Gastrocnemius medialis (tissue), 4 donors: ENCODE measurements around the gene SMG5. TPM values are rescaled to one million over a fixed set of nuclear protein-coding genes. Genes with fewer than 3 reads are reported as not detected.

Experiments
- ATAC-seq, 2 donors: fragments of 150-250 bp; one replicate each; pipeline ENCODE4 v1.9.1; 2016
- DNase-seq, 2 donors: peaks; one replicate each; pipeline ENCODE4 v3.0.0-alpha.2; 2019
- H3K27ac ChIP-seq, 4 donors: fragments of 200-600 bp; sonication (generic); 1 replicate in 1 of 4; 2 replicates in 3 of 4; pipeline ENCODE4 v1.5.1; 2016 to 2018; ENCODE audit warnings: mild to moderate bottlenecking in 2 of 4, moderate library complexity in 1 of 4
- H3K27me3 ChIP-seq, 3 donors: fragments of 200-600 bp; sonication (generic) in 2 of 3; 1 replicate in 1 of 3; 2 replicates in 2 of 3; pipeline versions ENCODE4 v1.5.1 to v1.6.0; 2016 to 2019; ENCODE audit warnings: mild to moderate bottlenecking in 1 of 3, moderate library complexity in 1 of 3
- H3K36me3 ChIP-seq, 2 donors: fragments of 200-600 bp; sonication (generic) in 1 of 2; one replicate each; pipeline ENCODE4 v1.5.1; 2017 to 2018
- H3K4me1 ChIP-seq, 2 donors: fragments of 200-600 bp; sonication (generic) in 1 of 2; one replicate each; pipeline ENCODE4 v1.5.1; 2016 to 2017; ENCODE audit warnings: mild to moderate bottlenecking in 2 of 2
- H3K4me3 ChIP-seq, 4 donors: fragments of 200-600 bp; sonication (generic) in 3 of 4; 1 replicate in 1 of 4; 2 replicates in 3 of 4; pipeline ENCODE4 v1.5.1; 2016 to 2019; ENCODE audit warnings: mild to moderate bottlenecking in 2 of 4
- H3K9me3 ChIP-seq, 3 donors: fragments of 200-600 bp; sonication (generic) in 2 of 3; 1 replicate in 1 of 3; 2 replicates in 2 of 3; pipeline ENCODE4 v1.5.1; 2016 to 2019
- CTCF ChIP-seq, 5 experiments: fragments of 450-650 bp in 3 of 5; fragments of 200-600 bp in 2 of 5; sonication (generic) in 2 of 5; IDR thresholded peaks in 4 of 5; conservative IDR thresholded peaks in 1 of 5; 1 replicate in 4 of 5; 2 replicates in 1 of 5; pipeline ENCODE4 v1.5.1; 2016 to 2019; ENCODE audit warnings: antibody characterized with exemption in 5 of 5, mild to moderate bottlenecking in 3 of 5, moderate library complexity in 3 of 5
- POLR2A ChIP-seq, 2 donors: fragments of 450-650 bp; IDR thresholded peaks; one replicate each; pipeline ENCODE4 v1.6.1; 2017; ENCODE audit warnings: antibody characterized with exemption in 2 of 2, mild to moderate bottlenecking in 2 of 2, moderate library complexity in 2 of 2
- in situ Hi-C, 4 donors: fragments of 200-750 bp; cut with MboI; loops; one replicate each; pipeline versions ENCODE4 v1.15.0 to v1.8.0; 2017; ENCODE audit warnings: low sequenced_read_pairs in 4 of 4
- intact Hi-C: fragments of 100-400 bp; cut with DNase I; formaldehyde crosslinking; loops from one replicate; pipeline ENCODE4 v1.15.1; 2023; ENCODE audit warnings: low total_unique reads
- total RNA-seq, 4 donors: library from RNA; depleted of rRNA; stranded (reverse); fragments of >200 nt; gene quantifications; one replicate each; pipeline versions ENCODE4 v1.1.0 to v1.2.3, GENCODE V29; 2016

Gene SMG5
- total RNA-seq, 4 donors from 2014 or later, result 47.4 to 83.1 (median 62.7) TPM

GRCh38 chr1:156212833-156213643 is 69.6 kb downstream of the SMG5 start, which contains the start of gene PMF1:
Gene PMF1, plus strand, starts transcription at chr1:156213007. Its CDS starts 9 bp downstream, at chr1:156213016.
- Histone ChIP-seq H3K36me3 (peaks cover 0 to 12% of the 10 kb centered on the region in 2 donors), H3K27me3 (no peaks in the 10 kb centered on the region), H3K9me3 (no peaks in the 10 kb centered on the region), H3K27ac (peak within 1 kb of the TSS; percentile 91 to 99 (median 95)), H3K4me1 (peaks cover 21 to 25% of the 10 kb centered on the region in 2 donors), H3K4me3 (peak within 1 kb of the TSS; percentile 70 to 92 (median 74))
- in situ Hi-C loops (no loop called here), intact Hi-C loops (loop anchor here (2.0 to 5.0 kb wide), 5 partner anchors 18 to 116 kb away; partner anchors contain the start of genes SLC25A44 and SMG5)
- ATAC-seq, result peak; percentile 98 to 99
- TF ChIP-seq POLR2A (IDR thresholded peaks at IDR 0.05), result peak; percentile 59 to 74
- TF ChIP-seq CTCF (IDR thresholded peaks at IDR 0.05 in 4 of 5, conservative IDR thresholded peaks at IDR 0.05 in 1 of 5), result no peak
- peak; percentile 98 for DNase-seq

GRCh38 chr1:156212130-156212529 is 70.5 kb downstream of the SMG5 start:
- peaks cover 12 to 25% of the 10 kb centered on the region in 2 donors for H3K4me1 ChIP-seq
- H3K36me3 ChIP-seq, result peaks cover 0 to 12% of the 10 kb centered on the region in 2 donors
- intact Hi-C loops, result loop anchor here (2.0 to 5.0 kb wide), 5 partner anchors 17 to 115 kb away; partner anchors contain the start of genes SLC25A44 and SMG5
- no peak for DNase-seq
- H3K9me3 ChIP-seq, result no peaks in the 10 kb centered on the region
- H3K27ac ChIP-seq, result peak overlapping the region; percentile 91 to 99 (median 95)
- H3K4me3 ChIP-seq, result peak overlapping the region; percentile 70 to 92 (median 74)
- TF ChIP-seq CTCF (IDR thresholded peaks at IDR 0.05 in 4 of 5, conservative IDR thresholded peaks at IDR 0.05 in 1 of 5), result no peak
- no peak for TF ChIP-seq POLR2A (IDR thresholded peaks at IDR 0.05)
- no peak for ATAC-seq
- H3K27me3 ChIP-seq, result no peaks in the 10 kb centered on the region
- in situ Hi-C loops, result no loop called here

- H3K9me3 ChIP-seq, result no peaks in the 10 kb centered on the region
- no peak overlapping the region for H3K4me3 ChIP-seq
- peaks cover 0 to 12% of the 10 kb centered on the region in 2 donors for H3K36me3 ChIP-seq
- no peak for ATAC-seq
- intact Hi-C loops (loop anchor here (5.0 kb wide), 2 partner anchors 64 to 114 kb away; no protein-coding TSS in a partner anchor), in situ Hi-C loops (no loop called here)
- DNase-seq, result no peak
- H3K4me1 ChIP-seq, result peaks cover 12 to 25% of the 10 kb centered on the region in 2 donors
- H3K27ac ChIP-seq, result no peak overlapping the region
- TF ChIP-seq CTCF (IDR thresholded peaks at IDR 0.05 in 4 of 5, conservative IDR thresholded peaks at IDR 0.05 in 1 of 5) (no peak), POLR2A (IDR thresholded peaks at IDR 0.05) (no peak)
- H3K27me3 ChIP-seq, result no peaks in the 10 kb centered on the region
These were observed 71.4 kb downstream of the SMG5 start for GRCh38 chr1:156211243-156211642.

GRCh38 chr1:156204686-156205085 is 77.9 kb downstream of the SMG5 start:
- intact Hi-C loops (no loop called here), in situ Hi-C loops (no loop called here)

More at GRCh38 chr1:156204686-156205085, 77.9 kb downstream of the SMG5 start:
- no peaks in the 10 kb centered on the region for H3K9me3 ChIP-seq
- TF ChIP-seq CTCF (IDR thresholded peaks at IDR 0.05 in 4 of 5, conservative IDR thresholded peaks at IDR 0.05 in 1 of 5) (no peak), POLR2A (IDR thresholded peaks at IDR 0.05) (no peak)
- ATAC-seq, result no peak
- no peaks in the 10 kb centered on the region for H3K27me3 ChIP-seq
- H3K4me1 ChIP-seq, result no peaks in the 10 kb centered on the region
- H3K27ac ChIP-seq, result no peak overlapping the region
- H3K36me3 ChIP-seq, result peaks cover 0 to 27% of the 10 kb centered on the region in 2 donors
- DNase-seq, result no peak
- H3K4me3 ChIP-seq, result no peak overlapping the region
